Hypothalamus (tissue), 51 donors: ENCODE data around the gene SHISA9.

Experiments used
- DNase-seq, 51 donors: peaks; one replicate each; lab custom pipeline; 2025; lab: John Stamatoyannopoulos, UW

SHISA9 gene

DNA sequence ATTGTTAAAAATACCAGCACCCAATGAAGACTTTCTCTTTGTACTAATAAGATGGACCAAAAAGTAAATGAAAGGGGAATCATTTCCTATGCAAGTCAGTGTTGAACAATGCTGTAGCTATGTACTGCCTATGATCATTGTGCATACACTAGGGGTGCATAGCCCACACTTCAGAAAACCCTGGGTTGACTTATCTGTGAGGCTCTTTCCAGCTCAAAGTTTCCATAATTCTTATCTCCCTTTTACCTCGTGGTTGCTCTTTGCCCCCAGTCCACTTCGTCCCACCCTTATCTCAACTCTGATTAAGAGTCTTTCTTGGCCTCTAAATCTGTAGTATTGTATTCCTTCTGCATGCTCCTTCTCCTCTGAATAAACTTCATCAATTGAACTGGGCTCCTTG, 336.8 kb downstream of the SHISA9 start:
- no peak for DNase-seq

DNA sequence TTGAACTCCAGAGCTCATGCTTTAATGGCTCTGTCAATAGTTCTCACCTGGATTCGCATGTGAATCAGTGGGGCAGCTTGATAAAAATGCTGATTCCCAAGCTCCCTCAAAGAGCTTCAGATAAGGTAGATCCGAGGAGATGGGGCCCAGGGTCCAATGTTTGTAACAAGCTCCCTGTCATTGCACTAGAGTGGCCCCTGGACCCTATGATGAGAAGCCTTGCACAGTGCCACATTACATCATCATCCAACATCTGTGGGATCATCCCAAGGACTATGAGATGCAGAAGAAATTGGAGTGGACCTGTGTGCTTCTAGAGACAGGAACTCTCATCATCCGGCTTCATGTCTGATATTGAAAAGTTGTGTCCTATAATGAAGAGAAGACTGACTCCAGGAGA, 340.8 kb downstream of the SHISA9 start:
- no peak for DNase-seq

DNA sequence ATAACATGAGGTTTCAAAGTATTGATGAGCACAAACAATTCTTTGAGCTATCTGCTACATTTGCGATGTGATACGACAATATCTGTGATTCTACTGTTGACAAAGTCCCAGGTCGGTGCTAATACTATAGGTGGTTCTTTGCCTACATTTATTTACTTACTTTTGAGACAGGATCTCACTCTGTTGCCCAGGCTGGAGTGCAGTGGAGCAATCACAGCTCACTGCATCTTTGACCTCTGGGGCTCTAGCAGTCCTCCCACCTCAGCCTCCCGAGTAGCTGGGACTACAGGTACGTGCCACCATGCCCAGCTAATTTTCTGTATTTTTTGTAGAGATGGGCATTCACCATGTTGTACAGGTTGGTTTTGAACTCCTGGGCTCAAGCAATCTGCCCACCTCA, 343.4 kb downstream of the SHISA9 start:
- DNase-seq, result no peak

DNA sequence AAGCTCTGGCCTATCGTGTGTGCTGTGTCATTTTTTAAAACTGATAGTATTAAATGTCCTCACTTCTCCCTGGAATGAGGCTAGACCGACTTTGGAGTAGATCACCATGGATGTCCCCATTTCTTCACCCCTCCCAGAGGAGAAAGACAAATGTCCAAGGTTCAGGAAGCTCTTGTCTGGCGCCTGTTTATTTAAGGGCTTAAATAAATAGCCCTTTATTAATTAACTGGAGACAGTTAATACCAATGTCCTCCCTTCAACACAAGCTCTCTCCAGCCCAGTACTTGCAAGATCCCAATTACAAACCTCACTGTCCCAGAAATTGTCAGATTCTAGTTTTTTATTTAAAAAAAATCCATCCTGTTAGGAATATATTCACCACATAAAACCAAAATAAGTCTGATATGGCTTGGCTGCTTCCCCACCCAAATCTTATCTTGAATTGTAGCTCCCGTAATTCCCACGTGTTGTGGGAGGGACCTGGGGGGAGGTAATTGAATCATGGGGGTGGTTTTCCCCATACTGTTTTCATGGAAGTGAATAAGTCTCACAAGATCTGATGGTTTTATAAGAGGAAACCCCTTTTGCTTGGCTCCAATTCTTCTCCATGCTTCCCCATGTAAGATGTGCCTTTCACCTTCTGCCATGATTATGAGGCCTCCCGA, 344.4 kb downstream of the SHISA9 start:
- no peak for DNase-seq

DNA sequence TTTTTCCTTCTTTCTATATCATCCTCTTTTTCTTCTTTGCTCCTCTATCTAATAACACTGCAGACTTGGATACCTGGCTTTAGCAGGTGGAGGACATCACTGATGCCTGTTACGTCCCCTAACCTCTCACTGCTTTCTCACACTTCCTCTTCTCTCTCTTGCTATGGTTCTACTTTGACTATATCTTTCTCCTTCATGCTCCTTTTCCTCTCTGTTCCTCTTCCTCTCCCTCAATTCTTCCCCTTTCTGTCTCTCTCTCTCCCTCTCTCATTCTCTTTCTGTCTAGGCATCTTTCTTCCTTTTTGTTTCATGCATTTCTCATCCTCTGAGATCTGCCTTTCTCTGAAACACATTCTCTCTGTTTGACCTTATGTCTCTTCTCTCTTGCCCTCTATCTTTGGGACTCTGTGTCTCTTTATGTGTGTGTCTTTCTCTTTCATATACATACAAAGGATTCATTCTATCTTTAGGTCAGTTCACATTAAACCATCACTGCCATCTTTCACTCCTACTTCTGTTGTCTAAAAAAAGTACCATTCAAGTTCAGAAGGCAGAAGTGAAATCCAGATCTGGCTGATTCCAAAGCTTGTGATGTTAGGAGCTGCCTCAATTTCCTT, 353.7 kb downstream of the SHISA9 start:
- DNase-seq, result no peak

DNA sequence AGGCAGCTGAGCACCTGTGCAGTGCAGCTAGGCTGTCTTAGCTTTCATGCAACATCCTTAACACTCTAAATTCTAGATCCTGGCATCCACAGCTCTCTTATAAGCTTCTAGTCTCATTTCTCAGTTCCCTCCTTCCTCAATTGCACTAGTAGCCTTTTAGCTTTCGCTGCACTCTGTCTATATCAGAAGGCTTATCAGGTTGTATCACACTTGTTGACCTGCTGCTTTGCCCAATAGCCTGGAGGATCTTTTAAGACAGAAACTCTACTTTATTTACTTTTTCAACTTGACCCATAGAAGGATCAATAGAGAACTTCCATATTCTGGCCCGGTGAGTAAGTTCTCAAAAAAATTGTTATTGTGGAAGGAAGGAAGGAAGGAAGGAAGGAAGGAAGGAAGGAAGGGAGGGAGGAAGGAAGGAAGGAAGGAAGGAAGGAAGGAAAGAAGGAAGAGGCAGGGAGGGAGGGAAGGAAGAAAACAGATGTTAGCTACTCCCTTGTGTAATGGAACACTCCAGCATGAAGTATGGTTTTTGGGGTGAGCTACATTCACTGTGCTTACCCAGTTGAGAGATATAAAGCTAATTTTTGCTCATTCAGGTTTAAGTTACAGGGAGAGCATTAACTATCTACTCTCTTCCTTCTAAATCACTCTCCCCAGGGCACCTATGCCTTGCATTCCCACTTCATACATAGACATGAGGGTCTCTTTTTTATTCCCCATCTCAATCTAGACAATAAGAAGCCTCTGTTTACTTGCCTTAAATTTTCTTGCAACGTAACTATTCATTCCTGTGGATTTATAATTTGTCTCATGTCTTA, 361.1 kb downstream of the SHISA9 start:
- no peak for DNase-seq

DNA sequence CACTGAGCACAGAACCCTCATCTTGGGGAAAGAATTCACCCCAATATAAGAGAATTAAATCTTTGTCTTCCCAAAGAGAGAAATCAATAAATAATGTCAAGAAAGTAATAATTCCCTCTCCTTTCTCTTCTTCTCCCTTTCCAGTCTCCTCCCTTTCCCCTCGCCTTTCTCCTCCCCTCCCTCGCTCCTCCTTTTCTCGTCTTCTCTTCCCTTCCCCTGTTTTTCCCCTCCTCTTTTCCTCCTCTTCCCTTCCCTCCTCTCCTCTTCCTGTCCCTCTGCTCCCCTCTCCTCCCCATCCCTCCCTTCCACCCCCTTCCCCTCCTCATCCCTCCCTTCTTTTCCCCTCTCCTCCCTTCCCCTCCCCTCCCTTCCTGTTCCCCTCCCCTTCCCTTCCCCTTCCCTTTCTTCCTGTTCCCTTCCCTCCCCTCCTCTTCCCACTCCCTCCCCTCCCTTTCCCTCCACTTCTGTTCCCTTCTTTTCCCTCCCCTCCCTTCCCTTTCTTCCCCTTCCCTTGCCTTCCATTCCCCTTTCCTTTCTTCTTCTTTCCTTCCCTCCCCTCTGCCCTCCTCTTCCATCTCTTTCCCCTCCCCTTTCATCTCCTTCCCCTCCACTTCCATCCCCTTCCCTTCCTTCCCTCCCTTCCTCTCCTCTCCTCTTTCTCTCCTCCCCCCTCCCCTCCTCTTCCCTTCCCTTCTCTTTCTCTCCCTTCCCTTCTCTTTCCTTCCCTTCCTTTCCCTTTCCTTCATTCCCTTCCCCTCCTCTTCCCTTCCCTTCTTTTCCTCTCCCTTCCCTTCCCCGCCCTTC, 363.6 kb downstream of the SHISA9 start:
- DNase-seq, result no peak

DNA sequence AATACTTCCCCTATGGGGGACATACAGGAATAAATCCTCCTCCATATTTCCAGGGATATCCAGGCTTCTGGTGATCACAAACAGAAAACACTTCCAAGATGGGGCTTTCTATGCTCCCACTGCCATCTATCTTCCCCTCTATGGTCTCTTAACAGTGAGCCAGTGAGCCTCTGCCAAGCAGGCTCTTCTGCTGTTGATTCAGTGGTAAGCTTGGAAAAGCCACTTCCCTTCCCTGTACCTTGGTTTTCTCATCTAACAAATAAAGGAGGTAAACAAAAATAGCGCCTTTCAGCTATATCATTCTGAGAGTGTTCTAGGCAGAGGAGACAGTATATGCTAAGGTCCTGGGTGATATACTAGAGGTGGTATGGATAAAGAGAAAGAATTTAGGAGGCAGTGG, 368.0 kb downstream of the SHISA9 start:
- no peak for DNase-seq

DNA sequence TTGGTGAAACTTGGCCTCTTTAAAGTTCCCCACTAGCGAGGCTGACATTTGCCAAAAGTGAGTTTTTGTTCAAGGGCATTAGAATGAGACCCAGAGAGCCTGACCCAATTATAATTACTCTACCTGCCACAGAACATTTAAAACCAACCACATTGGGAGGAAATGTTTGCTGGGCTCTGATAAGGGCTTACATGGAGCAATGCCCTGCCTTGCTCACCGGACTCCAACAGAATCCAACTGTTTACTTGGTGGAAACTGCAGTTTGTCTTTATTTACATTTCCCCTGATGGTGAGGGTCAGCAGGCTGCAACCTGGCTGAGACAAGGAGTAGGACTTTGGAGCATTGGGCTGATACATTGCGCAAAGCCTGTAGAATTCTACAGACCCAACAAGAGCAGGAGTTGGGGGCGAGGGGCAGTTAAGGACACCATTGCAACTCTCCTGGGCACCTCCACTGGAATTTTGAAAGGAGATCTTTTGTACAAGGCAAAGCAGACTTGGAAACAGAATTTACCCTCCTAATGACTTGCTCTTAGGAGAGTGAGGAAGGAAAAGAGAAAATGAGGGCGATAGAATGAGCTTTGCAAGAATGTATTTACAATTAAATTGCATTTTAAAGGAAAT, 368.6 kb downstream of the SHISA9 start:
- no peak for DNase-seq

DNA sequence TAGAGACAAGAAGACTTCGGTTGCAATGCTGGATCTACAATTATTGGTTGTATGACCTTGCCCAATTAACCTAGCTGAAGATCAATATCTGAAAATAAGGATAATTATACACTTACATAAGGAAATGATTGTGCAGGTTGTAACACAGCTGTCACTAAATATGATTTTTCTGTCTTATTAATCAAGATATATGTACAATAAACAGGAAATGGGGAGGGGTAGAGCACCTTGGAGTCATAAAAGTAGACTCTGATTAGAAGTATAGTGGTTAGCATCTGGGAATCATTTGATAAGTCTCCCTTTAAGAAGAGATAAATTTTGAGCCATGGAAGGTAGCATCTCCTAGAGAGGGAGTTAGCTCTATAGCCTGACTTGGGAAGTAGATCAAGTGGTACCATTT, 369.2 kb downstream of the SHISA9 start:
- no peak for DNase-seq

DNA sequence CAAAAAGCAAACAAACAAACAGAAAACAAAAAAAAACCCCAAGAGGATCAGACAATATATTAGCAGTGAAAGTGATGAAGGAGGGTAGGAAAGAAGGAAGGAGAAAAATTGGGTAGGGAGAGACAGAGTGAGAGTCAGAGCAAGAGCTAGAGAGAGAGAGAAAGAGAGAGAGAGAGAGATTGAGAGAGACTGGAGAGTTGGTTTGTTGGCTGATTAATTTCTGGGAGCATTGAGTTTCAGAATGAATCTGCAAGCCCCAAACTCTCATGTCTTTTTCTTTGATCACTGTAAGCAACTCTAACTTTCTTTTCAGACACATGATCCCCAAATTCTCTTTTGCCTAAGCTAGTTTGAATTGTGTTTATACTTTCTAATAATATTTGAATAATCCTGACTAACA, 388.1 kb downstream of the SHISA9 start:
- no peak for DNase-seq
